HepG2 (cell line): ENCODE measurements around the gene ATP13A2.

ENCODE experiments used
- ATF3 ChIP-seq: sonication (generic); formaldehyde crosslinking; IDR thresholded peaks from 2 replicates; pipeline ENCODE4 v1.4.0; 2020; ENCODE audit warnings: missing genetic modification reagents
- HES4 ChIP-seq: sonication (generic); formaldehyde crosslinking; IDR thresholded peaks from 2 replicates; pipeline ENCODE4 v1.9.0; 2021; ENCODE audit warnings: mild to moderate bottlenecking, missing genetic modification reagents, borderline replicate concordance
- REST ChIP-seq, 2 experiments: IDR thresholded peaks; 2 replicates each; pipeline ENCODE4 v1.6.1; 2011 to 2012; ENCODE audit warnings: low read length in 2 of 2, borderline replicate concordance in 1 of 2, low read depth in 1 of 2, mild to moderate bottlenecking in 1 of 2, moderate library complexity in 1 of 2
- SIN3A ChIP-seq: IDR thresholded peaks from 2 replicates; pipeline ENCODE4 v1.6.1; 2011; ENCODE audit warnings: low read depth, mild to moderate bottlenecking, control low read depth, low read length, borderline replicate concordance
- ZNF282 ChIP-seq: fragments of 450-650 bp; IDR thresholded peaks from 2 replicates; pipeline ENCODE4 v1.6.1; 2018; ENCODE audit not compliant: partially characterized antibody

GRCh38 chr1:17039522-17039921 lies 27.8 kb upstream of the ATP13A2 start:
- TF ChIP-seq ATF3 (CRISPR knock-in tag) = no peak
- no peak for TF ChIP-seq REST (IDR thresholded peaks at IDR 0.05; ENCODE audit: borderline replicate concordance in 1 of 2, low read depth in 1 of 2, low read length in 2 of 2)
- TF ChIP-seq HES4 (CRISPR knock-in tag) = no peak
- no peak for TF ChIP-seq SIN3A
- TF ChIP-seq ZNF282 = no peak
